Epithelial cell of proximal tubule (primary cell): ENCODE data around the gene KRTAP4-8. TPM values are rescaled to one million over a fixed set of nuclear protein-coding genes. Genes with fewer than 3 reads are reported as not detected.
A peak's percentile ranks its signal among the peaks of the same experiment; 100 is the strongest.
"Not testable (repeated sequence)": the region's sequence is repeated elsewhere in the genome, so short reads cannot be mapped to it uniquely, and the experiment has no call there.

Source experiments
- DNase-seq: peaks from one replicate; pipeline ENCODE4 v3.0.0-alpha.2; 2011; ENCODE audit warnings: low read depth
- H3K4me3 ChIP-seq: 2 replicates; pipeline ENCODE4 v1.5.1; 2011; ENCODE audit warnings: low read depth, mild to moderate bottlenecking, low read length
- CTCF ChIP-seq: conservative IDR thresholded peaks from 2 replicates; pipeline ENCODE4 v1.5.1; 2012; ENCODE audit warnings: low read depth, mild to moderate bottlenecking, low read length
- total RNA-seq: library from RNA; depleted of rRNA; stranded (reverse); fragments of >200 nt; gene quantifications from 2 replicates; pipeline ENCODE4 v1.2.3, GENCODE V29; 2015

The KRTAP4-8 gene
- total RNA-seq, 1 donor from 2014 or later: not detected

- no peak for TF ChIP-seq CTCF
- no peak overlapping the region for H3K4me3 ChIP-seq
- DNase-seq: no peak
Measured at GRCh38 chr17:41064301-41064700, 33.6 kb downstream of the KRTAP4-8 start.

GRCh38 chr17:41063449-41063848, 34.5 kb downstream of the KRTAP4-8 start:
- no peak for TF ChIP-seq CTCF
- H3K4me3 ChIP-seq: no peak overlapping the region
- DNase-seq: no peak

GRCh38 chr17:41061964-41062363, 36.0 kb downstream of the KRTAP4-8 start:
- peak; percentile 92 for DNase-seq
- TF ChIP-seq CTCF: no peak
- no peak overlapping the region for H3K4me3 ChIP-seq

- H3K4me3 ChIP-seq: no peak within 1 kb of the TSS
- DNase-seq: peak; percentile 98
- TF ChIP-seq CTCF: no peak
Measured at GRCh38 chr17:41060052-41060604, 37.8 kb downstream of the KRTAP4-8 start, which contains the start of gene KRTAP2-3. Gene KRTAP2-3, minus strand, starts transcription at chr17:41060114. Its CDS starts 64 bp downstream, at chr17:41060050.

GRCh38 chr17:41059276-41060051, 38.5 kb downstream of the KRTAP4-8 start:
- not testable (repeated sequence) for H3K4me3 ChIP-seq
- peak; percentile 59 for DNase-seq

GRCh38 chr17:41058741-41059140, 39.2 kb downstream of the KRTAP4-8 start:
- TF ChIP-seq CTCF: no peak
- DNase-seq: no peak
- no peak overlapping the region for H3K4me3 ChIP-seq

- no peak for DNase-seq
- H3K4me3 ChIP-seq: no peak overlapping the region
- TF ChIP-seq CTCF: no peak
Measured at GRCh38 chr17:41057547-41057946, 40.4 kb downstream of the KRTAP4-8 start.

GRCh38 chr17:41055130-41055529, 42.8 kb downstream of the KRTAP4-8 start, which contains the start of gene KRTAP2-2:
Gene KRTAP2-2, minus strand, starts transcription at chr17:41055230. Its CDS starts 19 bp downstream, at chr17:41055211.
- H3K4me3 ChIP-seq, DNase-seq: not testable (repeated sequence)

- not testable (repeated sequence) for DNase-seq, H3K4me3 ChIP-seq
Measured at GRCh38 chr17:41054556-41054955, 43.4 kb downstream of the KRTAP4-8 start.
